ENCODE results near the gene ZNF236.
"Not testable (repeated sequence)": the region's sequence is repeated elsewhere in the genome, so short reads cannot be mapped to it uniquely, and the experiment has no call there.

Gene ZNF236

DNA sequence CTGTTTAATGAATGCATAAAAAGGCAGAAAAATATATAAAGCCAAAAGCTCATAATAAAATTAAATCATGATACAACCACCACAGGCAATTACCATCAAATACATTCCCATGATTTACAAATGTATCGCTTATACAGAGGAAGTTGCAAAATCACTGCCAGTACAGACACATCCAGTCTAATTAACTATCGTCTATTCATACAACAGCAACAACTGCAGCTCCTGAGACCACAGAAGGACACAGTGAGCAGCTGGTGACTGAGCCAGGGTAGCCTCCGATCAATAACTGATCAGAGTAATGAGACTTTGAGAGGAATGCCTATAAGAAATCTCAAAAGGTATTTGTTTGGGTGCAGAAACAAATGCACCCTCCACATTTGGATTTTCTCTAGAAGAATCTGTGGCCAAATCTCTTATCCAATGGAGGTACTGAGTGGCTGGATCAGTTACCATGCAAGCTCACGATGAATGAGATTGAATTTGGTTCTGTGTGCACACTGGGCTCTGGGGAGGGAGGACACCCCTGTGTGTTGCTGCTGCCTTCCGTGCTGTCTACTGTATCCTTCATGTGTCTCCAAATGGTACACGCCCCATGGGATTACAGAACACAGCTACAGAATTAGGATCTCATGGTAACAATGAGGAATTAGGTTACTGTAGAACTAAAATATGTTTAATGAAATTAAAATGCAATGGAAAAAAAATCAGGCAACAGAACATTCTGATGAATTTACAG is 190.6 kb downstream of the ZNF236 start:
- no peak for DNase-seq

DNA sequence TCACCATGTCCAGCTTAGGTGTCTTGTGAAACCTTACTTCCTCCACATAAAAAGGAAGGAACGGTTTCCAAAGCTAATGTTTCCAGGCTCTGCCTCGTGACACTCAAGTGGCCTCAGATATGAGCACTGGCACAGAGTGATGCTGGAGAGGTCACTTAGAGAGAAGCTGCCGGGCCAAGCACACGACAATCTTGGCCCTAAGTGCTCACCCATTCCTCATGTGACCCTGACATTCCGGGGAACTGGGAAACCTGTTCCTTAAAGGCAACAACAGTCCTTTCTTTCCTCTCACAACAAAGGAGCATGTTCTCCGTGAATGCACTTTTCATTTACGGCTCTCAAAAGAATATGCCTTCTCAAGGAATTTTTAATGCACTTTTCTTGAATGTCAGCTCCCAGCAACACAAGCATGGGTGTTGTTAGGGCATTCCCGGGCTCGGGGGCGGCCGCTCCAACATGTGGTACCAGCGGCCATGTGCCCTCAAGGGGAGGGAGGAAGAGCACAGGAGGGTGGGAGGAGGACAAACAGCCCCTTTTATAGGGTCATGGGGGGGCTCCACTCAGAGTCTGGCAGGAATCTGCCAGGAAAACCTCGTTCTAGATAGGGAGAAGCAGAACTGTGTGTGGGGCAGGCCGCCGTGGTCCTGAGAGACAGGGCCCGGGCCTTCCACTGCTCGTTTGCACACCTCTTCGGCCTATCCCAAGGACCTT is 191.6 kb downstream of the ZNF236 start:
- no peak for DNase-seq

DNA sequence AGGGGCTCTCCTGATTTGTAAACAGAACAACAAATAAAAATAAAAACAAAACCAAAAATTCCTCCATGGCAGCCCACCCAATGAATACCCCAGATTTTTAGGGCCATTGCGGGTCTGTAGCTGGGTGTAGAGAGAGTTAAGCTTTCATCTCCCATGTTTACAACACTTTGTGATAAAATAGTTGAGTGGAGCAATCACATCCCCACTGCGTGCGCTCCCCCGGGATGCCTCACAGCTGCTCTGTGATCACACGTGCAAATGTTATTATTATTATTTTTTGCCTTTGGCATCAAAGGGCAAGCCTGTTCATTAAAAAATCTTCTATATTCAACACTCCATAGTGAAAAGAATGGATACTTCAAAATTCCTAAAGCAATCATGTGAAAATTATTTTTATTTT is 192.2 kb downstream of the ZNF236 start:
- DNase-seq, result no peak

DNA sequence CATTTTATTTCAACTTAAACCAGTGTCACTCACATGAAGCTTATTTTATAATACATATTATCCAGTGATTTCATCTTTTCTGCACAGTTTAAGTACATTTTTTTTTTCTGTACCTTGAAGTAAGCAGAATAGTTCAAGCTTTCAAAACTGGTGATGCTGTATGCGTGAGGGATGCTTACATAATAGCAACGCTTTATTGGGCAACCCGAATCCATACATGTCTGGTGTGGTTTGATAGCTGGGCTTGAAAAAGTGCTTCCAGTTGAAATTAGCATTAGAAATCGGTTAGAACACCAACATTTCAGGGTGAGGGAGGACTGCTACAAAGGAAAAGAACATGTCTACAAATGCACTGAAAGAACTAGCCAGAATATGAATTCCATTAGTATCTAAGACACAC is 192.8 kb downstream of the ZNF236 start:
- DNase-seq, result no peak

DNA sequence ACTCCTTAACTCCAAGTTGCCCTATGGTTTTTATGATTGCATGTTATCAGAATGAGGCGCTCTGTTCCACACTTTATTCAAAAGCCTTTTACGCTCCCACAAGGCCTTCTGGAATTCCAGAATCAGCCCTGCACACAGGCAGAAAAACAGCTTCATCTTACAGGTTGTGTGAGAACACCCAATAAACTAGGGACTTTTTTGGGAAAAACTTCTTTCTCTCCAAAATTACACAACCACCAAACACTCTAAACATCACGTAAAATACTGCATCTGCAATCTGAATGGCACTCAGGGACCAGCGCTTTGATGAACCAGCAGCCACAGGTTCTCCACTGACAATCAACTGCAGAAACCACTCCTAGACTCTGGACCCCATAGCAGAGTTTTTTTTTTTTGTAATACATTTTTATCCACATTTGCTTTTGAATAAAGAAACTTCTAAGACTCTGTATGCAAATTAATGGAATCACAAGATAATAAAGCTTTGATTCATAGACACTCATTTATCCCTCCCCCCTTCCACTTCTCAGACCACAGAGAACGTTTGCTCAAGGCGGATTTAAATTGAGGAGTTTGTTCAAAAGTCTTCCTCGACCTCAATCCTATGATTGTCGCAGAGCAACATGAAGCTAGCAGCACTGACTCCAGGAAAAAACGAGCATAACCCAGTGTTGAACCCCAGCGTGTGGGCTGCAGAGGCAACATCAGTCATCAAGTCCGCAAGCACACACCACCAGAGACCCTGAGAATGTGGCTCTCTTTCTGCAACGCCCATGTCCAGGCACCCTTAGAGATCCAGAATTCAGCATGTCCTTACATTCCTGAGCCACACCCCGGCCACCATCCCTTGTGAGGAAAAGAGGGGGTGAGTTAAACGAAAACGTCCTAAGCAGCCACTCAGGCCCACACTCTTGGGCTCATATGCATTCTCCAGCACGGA is 193.7 kb downstream of the ZNF236 start:
- no peak for DNase-seq

DNA sequence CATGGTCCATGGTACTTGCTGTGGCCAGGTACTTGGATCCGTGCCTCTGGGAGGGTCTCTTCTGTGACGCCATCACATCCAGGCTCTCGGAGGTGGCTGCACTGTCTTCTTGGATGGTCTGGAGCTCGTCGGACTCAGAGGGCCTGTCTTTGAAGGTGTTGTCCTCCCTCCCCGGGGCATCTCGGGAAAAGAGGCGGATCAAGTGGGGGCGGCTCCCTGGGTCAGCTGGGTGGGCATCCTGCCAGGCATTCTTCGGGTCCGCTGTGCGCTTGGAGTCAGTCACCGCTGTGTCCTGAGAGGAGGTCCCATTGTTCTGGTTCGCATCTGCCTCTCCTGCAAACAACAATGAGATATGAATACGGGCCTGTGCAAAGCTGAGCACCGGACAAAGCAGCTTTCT is 194.6 kb downstream of the ZNF236 start:
- DNase-seq, result no peak

DNA sequence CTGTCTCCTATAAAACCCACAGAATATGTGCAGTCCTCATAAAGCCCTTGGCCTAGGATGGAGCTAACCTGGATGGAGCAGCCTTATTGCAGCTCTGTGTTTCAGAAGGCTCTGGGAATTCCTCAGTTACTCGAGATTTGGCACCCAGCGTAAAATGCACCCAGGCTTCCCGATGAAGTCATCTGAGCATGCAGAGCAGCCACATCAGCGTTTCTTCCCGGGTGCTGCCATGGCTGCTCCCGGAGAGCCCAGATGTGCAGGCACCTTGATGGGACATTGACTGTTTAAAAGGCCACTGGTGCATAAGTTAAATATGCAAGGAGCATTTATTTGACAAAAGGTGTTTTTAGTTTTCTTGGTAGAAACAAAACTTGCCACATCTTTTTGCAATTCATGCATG is 195.0 kb downstream of the ZNF236 start:
- DNase-seq, result no peak

DNA sequence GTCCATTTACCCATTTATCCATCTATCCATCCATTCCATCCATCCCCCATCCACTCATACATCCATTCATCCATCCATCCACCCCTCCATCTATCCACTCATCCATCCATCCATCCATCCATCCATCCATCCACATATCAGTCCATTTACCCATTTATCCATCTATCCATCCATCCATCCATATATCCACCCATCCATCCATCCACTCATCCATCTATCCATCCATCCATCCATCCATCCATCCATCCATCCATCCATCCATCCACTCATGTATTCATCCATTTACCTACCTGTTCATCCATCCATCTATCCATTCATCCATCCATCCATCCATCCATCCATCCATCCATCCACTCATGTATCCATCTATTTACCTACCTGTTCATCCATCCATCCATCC is 196.3 kb downstream of the ZNF236 start:
- DNase-seq, result not testable (repeated sequence)

DNA sequence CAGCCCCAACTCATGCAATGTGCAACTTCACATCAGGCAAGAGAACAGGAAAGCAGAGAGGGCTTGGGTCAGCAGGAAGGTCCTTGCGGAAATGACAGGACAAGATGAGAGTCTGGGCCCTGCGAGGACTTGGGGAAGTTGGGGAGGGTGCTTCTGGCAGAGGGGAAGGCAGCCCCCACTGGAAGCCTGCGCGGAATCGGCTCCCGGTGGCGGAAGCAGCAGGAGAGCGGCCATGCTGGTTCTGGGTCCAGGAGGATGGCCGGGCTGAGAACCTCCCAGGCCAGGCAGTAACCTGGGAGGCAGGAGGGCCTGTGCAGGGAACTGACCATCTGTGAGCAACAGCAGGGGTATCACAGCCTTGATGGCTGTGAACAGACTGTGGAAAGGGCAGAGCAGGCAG is 197.3 kb downstream of the ZNF236 start:
- no peak for DNase-seq
